KBM-7 (cell line): ENCODE results near the gene ENAM.
"Not testable (repeated sequence)": the region's sequence is repeated elsewhere in the genome, so short reads cannot be mapped to it uniquely, and the experiment has no call there.

Experiments
- DNase-seq: peaks from one replicate; pipeline ENCODE4 v3.0.0-alpha.2; 2015
- in situ Hi-C: fragments of 300-500 bp; cut with MboI; formaldehyde crosslinking; loops from 2 replicates; pipeline ENCODE4 v1.14.3; 2020; ENCODE audit warnings: low sequenced_read_pairs, low pct_unique_long_range_greater_than_20kb, mixed read lengths

Gene ENAM

GRCh38 chr4:70670332-70671014 is 41.9 kb downstream of the ENAM start:
- no peak for DNase-seq
- in situ Hi-C loops = no loop called here

- in situ Hi-C loops = no loop called here
- DNase-seq = no peak
These were observed 42.5 kb downstream of the ENAM start for GRCh38 chr4:70671091-70671490.

- no peak for DNase-seq
- in situ Hi-C loops = no loop called here
These were observed 45.6 kb downstream of the ENAM start for GRCh38 chr4:70674191-70674590.

- DNase-seq = no peak
- in situ Hi-C loops = no loop called here
These were observed 46.2 kb downstream of the ENAM start for GRCh38 chr4:70674731-70675130.

- in situ Hi-C loops = no loop called here
- DNase-seq = no peak
These were observed 48.1 kb downstream of the ENAM start for GRCh38 chr4:70676554-70677090.

GRCh38 chr4:70678383-70678999 is 49.9 kb downstream of the ENAM start:
- in situ Hi-C loops = no loop called here
- no peak for DNase-seq

- no peak for DNase-seq
- in situ Hi-C loops = no loop called here
These were observed 52.4 kb downstream of the ENAM start for GRCh38 chr4:70680934-70681333.

GRCh38 chr4:70681704-70682103 is 53.2 kb downstream of the ENAM start:
- in situ Hi-C loops = no loop called here

GRCh38 chr4:70682142-70682541 is 53.6 kb downstream of the ENAM start:
- DNase-seq, in situ Hi-C loops: not testable (repeated sequence)

More at GRCh38 chr4:70681704-70682103, 53.2 kb downstream of the ENAM start:
- no peak for DNase-seq

- in situ Hi-C loops = no loop called here
- no peak for DNase-seq
These were observed 58.8 kb downstream of the ENAM start for GRCh38 chr4:70687392-70687791.

GRCh38 chr4:70687821-70688794 is 59.6 kb downstream of the ENAM start, which contains the start of gene UTP3:
Gene UTP3, plus strand, starts transcription at chr4:70688532. Its CDS starts 146 bp downstream, at chr4:70688678.
- in situ Hi-C loops = no loop called here
- DNase-seq = peak; percentile 100

GRCh38 chr4:70688795-70689231 is 60.3 kb downstream of the ENAM start:
- in situ Hi-C loops = no loop called here
- DNase-seq = peak; percentile 29

- peak; percentile 38 for DNase-seq
- in situ Hi-C loops = no loop called here
These were observed 63.1 kb downstream of the ENAM start for GRCh38 chr4:70691661-70692060.

GRCh38 chr4:70694633-70695032 is 66.1 kb downstream of the ENAM start:
- in situ Hi-C loops, DNase-seq: not testable (repeated sequence)
